NCI-H748 (cell line): ENCODE results near the gene MAPT.
A peak's percentile ranks its signal among the peaks of the same experiment; 100 is the strongest.
"Not testable (repeated sequence)": the region's sequence is repeated elsewhere in the genome, so short reads cannot be mapped to it uniquely, and the experiment has no call there.

ENCODE experiments used
- DNase-seq: peaks from one replicate; lab custom pipeline; 2025; ENCODE audit not compliant: unreplicated experiment; lab: John Stamatoyannopoulos, UW

MAPT gene

GRCh38 chr17:45861165-45861564 is 33.2 kb upstream of the MAPT start:
- no peak for DNase-seq

GRCh38 chr17:45862127-45862526 is 32.2 kb upstream of the MAPT start:
- DNase-seq = not testable (repeated sequence)

- no peak for DNase-seq
Observed at GRCh38 chr17:45863857-45864654, 30.3 kb upstream of the MAPT start.

GRCh38 chr17:45867171-45867570 is 27.2 kb upstream of the MAPT start:
- no peak for DNase-seq

- DNase-seq = no peak
Observed at GRCh38 chr17:45867702-45868101, 26.7 kb upstream of the MAPT start.

- DNase-seq = no peak
Observed at GRCh38 chr17:45868276-45868675, 26.1 kb upstream of the MAPT start.

GRCh38 chr17:45869676-45870341 is 24.5 kb upstream of the MAPT start:
- no peak for DNase-seq

- no peak for DNase-seq
Observed at GRCh38 chr17:45870342-45870974, 23.9 kb upstream of the MAPT start.

- no peak for DNase-seq
Observed at GRCh38 chr17:45871718-45872117, 22.6 kb upstream of the MAPT start.

GRCh38 chr17:45873728-45874127 is 20.6 kb upstream of the MAPT start:
- no peak for DNase-seq

- DNase-seq = no peak
Observed at GRCh38 chr17:45874151-45874550, 20.2 kb upstream of the MAPT start.

GRCh38 chr17:45876539-45876938 is 17.8 kb upstream of the MAPT start:
- DNase-seq = no peak

- DNase-seq = no peak
Observed at GRCh38 chr17:45877467-45877866, 16.9 kb upstream of the MAPT start.

- DNase-seq = no peak
Observed at GRCh38 chr17:45883063-45883462, 11.3 kb upstream of the MAPT start.

- no peak for DNase-seq
Observed at GRCh38 chr17:45886852-45887251, 7.5 kb upstream of the MAPT start.

- no peak for DNase-seq
Observed at GRCh38 chr17:45888392-45888791, 6.0 kb upstream of the MAPT start.

- DNase-seq = peak; percentile 21
Observed at GRCh38 chr17:45889579-45889978, 4.8 kb upstream of the MAPT start.

- DNase-seq = no peak
Observed at GRCh38 chr17:45893725-45894021, 681 bp upstream of the MAPT start.

- peak; percentile 90 for DNase-seq
Observed at GRCh38 chr17:45895304-45895968, 1.1 kb downstream of the MAPT start.

GRCh38 chr17:45895969-45896785 is 1.8 kb downstream of the MAPT start:
- DNase-seq = peak; percentile 63
